HCT116 (cell line): ENCODE results near the gene SPIB. TPM values are rescaled to one million over a fixed set of nuclear protein-coding genes. Genes with fewer than 3 reads are reported as not detected.

Experiments
- ATAC-seq: fragments of 200-7000 bp; cut with Tn5 transposase; 2 replicates; pipeline ENCODE4 v1.9.1; 2020; ENCODE audit warnings: mild to moderate bottlenecking, moderate library complexity
- BruUV-seq: library from RNA; stranded (reverse); fragments of 400-500 nt; replicated peaks from 2 replicates; lab custom pipeline; 2021; lab: Mats Ljungman, UMichigan
- CTCF ChIA-PET: fragments of 300-600 bp; sonication (Branson Sonifier 250); formaldehyde crosslinking; loops from one replicate; lab custom pipeline; 2021; ENCODE audit warnings: antibody characterized with exemption; lab: Charles Lee
- POLR2A ChIA-PET: fragments of 300-600, 350-600 bp; sonication (Branson Sonifier 250); formaldehyde crosslinking; loops from one replicate; lab custom pipeline; 2021; ENCODE audit warnings: antibody characterized with exemption; lab: Charles Lee
- RAD21 ChIA-PET, 2 experiments: fragments of 300-600 bp; sonication (Branson Sonifier 250); formaldehyde crosslinking; loops; one replicate each; lab custom pipeline; 2023; ENCODE audit warnings: low total read pairs in 2 of 2; ENCODE audit not compliant: uncharacterized antibody in 2 of 2, unreplicated experiment in 2 of 2, low non-redundant PET in 1 of 2; lab: Charles Lee
- DNase-seq: peaks from one replicate; pipeline ENCODE4 v3.0.0-alpha.2; 2010; ENCODE audit warnings: low read depth, low spot score
- H2AFZ ChIP-seq: fragments of 200-600 bp; shearing (Covaris generic), sonication (generic); 2 replicates; pipeline ENCODE4 v1.6.1; 2017; ENCODE audit warnings: low read depth, mixed run types, mixed read lengths, antibody characterized with exemption, low read length; ENCODE audit not compliant: poor library complexity, severe bottlenecking
- H3K27ac ChIP-seq: 2 replicates; pipeline ENCODE4 v1.5.1; 2012; ENCODE audit warnings: low read depth, low read length
- H3K27me3 ChIP-seq: fragments of 200-600 bp; sonication (generic); 2 replicates; pipeline ENCODE4 v1.6.1; 2016; ENCODE audit warnings: mixed run types, low read length, mixed read lengths; ENCODE audit not compliant: insufficient read depth
- H3K36me3 ChIP-seq, 2 experiments: fragments of 200-500 bp in 1 of 2; fragments of 200-600 bp in 1 of 2; sonication (Bioruptor generic) in 1 of 2; sonication (generic) in 1 of 2; 2 replicates each; pipeline versions ENCODE4 v1.5.1 to v1.6.1; 2014 to 2016; ENCODE audit warnings: low read length in 2 of 2, inconsistent platforms in 1 of 2, mixed read lengths in 1 of 2, mixed run types in 1 of 2; ENCODE audit not compliant: insufficient read depth in 2 of 2, control insufficient read depth in 1 of 2
- H3K4me1 ChIP-seq, 2 experiments: fragments of 200-600 bp in 1 of 2; sonication (generic) in 1 of 2; 2 replicates each; pipeline versions ENCODE4 v1.5.1 to v1.6.1; 2012 to 2017; ENCODE audit warnings: low read length in 2 of 2, inconsistent platforms in 1 of 2, mild to moderate bottlenecking in 1 of 2, mixed read lengths in 1 of 2, mixed run types in 1 of 2, moderate library complexity in 1 of 2; ENCODE audit not compliant: insufficient read depth in 2 of 2, control insufficient read depth in 1 of 2
- H3K4me2 ChIP-seq: fragments of 200-600 bp; sonication (generic); 2 replicates; pipeline ENCODE4 v1.6.1; 2017; ENCODE audit warnings: mixed run types, low read length, mixed read lengths
- H3K4me3 ChIP-seq, 2 experiments: fragments of 200-600 bp in 1 of 2; sonication (generic) in 1 of 2; replicated peaks in 1 of 2; 2 replicates each; pipeline ENCODE4 v1.5.1; 2011 to 2016; ENCODE audit warnings: low read length in 2 of 2, control low read depth in 1 of 2, low read depth in 1 of 2, mild to moderate bottlenecking in 1 of 2, mixed read lengths in 1 of 2, mixed run types in 1 of 2
- H3K79me2 ChIP-seq: fragments of 200-600 bp; sonication (generic); 2 replicates; pipeline ENCODE4 v1.6.1; 2017; ENCODE audit warnings: mild to moderate bottlenecking, mixed run types, low read length, moderate library complexity, mixed read lengths; ENCODE audit not compliant: insufficient read depth
- H3K9ac ChIP-seq: fragments of 200-600 bp; sonication (generic); 2 replicates; pipeline ENCODE4 v1.6.1; 2016; ENCODE audit warnings: low read length, mixed read lengths
- H3K9me2 ChIP-seq: fragments of 200-600 bp; sonication (generic), shearing (Covaris generic); 2 replicates; pipeline ENCODE4 v1.6.1; 2017; ENCODE audit warnings: mixed run types, mild to moderate bottlenecking, moderate library complexity; ENCODE audit not compliant: insufficient read depth
- H3K9me3 ChIP-seq, 2 experiments: fragments of 200-500 bp in 1 of 2; fragments of 200-600 bp in 1 of 2; sonication (Bioruptor generic) in 1 of 2; sonication (generic) in 1 of 2; 2 replicates each; pipeline ENCODE4 v1.6.1; 2014 to 2017; ENCODE audit warnings: low read length in 2 of 2, mixed read lengths in 2 of 2, inconsistent platforms in 1 of 2, low read depth in 1 of 2, mild to moderate bottlenecking in 1 of 2, mixed run types in 1 of 2, moderate library complexity in 1 of 2; ENCODE audit not compliant: control insufficient read depth in 1 of 2, insufficient read depth in 1 of 2
- H4K20me1 ChIP-seq: fragments of 200-600 bp; sonication (generic), shearing (Covaris generic); 2 replicates; pipeline ENCODE4 v1.6.1; 2017; ENCODE audit warnings: mixed run types, mild to moderate bottlenecking, moderate library complexity; ENCODE audit not compliant: insufficient read depth
- ATF3 ChIP-seq: IDR thresholded peaks from 2 replicates; pipeline ENCODE4 v1.6.1; 2012
- CBX3 ChIP-seq: IDR thresholded peaks from 2 replicates; pipeline ENCODE4 v1.6.1; 2012; ENCODE audit warnings: low read depth
- CEBPB ChIP-seq: IDR thresholded peaks from 2 replicates; pipeline ENCODE4 v1.6.1; 2012; ENCODE audit warnings: low read depth
- CTCF ChIP-seq, 3 experiments: fragments of 200-600 bp in 1 of 3; sonication (generic) in 1 of 3; IDR thresholded peaks in 2 of 3; conservative IDR thresholded peaks in 1 of 3; 2 replicates each; pipeline ENCODE4 v1.5.1; 2012 to 2017; ENCODE audit warnings: low read depth in 2 of 3, low read length in 2 of 3, antibody characterized with exemption in 1 of 3, borderline replicate concordance in 1 of 3, control low read depth in 1 of 3, mild to moderate bottlenecking in 1 of 3, mixed read lengths in 1 of 3, mixed run types in 1 of 3, moderate library complexity in 1 of 3; ENCODE audit not compliant: insufficient read depth in 1 of 3
- ELF1 ChIP-seq: IDR thresholded peaks from 2 replicates; pipeline ENCODE4 v1.6.1; 2012; ENCODE audit warnings: low read depth, borderline replicate concordance
- EZH2phosphoT487 ChIP-seq: fragments of 200-600 bp; IDR thresholded peaks from 2 replicates; pipeline ENCODE4 v1.6.1; 2018; ENCODE audit warnings: antibody characterized with exemption, borderline replicate concordance
- JUND ChIP-seq: IDR thresholded peaks from 2 replicates; pipeline ENCODE4 v1.6.1; 2012
- POLR2AphosphoS5 ChIP-seq: IDR thresholded peaks from 2 replicates; pipeline ENCODE4 v1.6.1; 2011; ENCODE audit warnings: mild to moderate bottlenecking, low read depth, low read length, moderate library complexity
- SIN3A ChIP-seq: IDR thresholded peaks from 2 replicates; pipeline ENCODE4 v1.6.1; 2012; ENCODE audit warnings: low read depth
- SRF ChIP-seq: IDR thresholded peaks from 2 replicates; pipeline ENCODE4 v1.6.1; 2012; ENCODE audit warnings: low read depth
- ZBTB33 ChIP-seq: IDR thresholded peaks from 2 replicates; pipeline ENCODE4 v1.6.1; 2011; ENCODE audit warnings: mild to moderate bottlenecking, low read length, moderate library complexity; ENCODE audit not compliant: insufficient replicate concordance; ENCODE audit errors: extremely low read depth
- ZNF274 ChIP-seq: fragments of 200-500 bp; sonication (Bioruptor generic); IDR thresholded peaks from 2 replicates; pipeline ENCODE4 v1.6.1; 2014; ENCODE audit warnings: mild to moderate bottlenecking, low read depth, low read length, inconsistent platforms
- intact Hi-C: fragments of 100-400 bp; cut with micrococcal nuclease; formaldehyde crosslinking; loops from 2 replicates; pipeline ENCODE4 v1.10.0; 2022
- total RNA-seq: library from RNA; stranded (reverse); gene quantifications from one replicate; pipeline ENCODE4 v1.2.1, GENCODE V29; 2021; ENCODE audit not compliant: unreplicated experiment

Gene SPIB
- total RNA-seq, 1 experiment from 2014 or later, result 0.96 TPM

GRCh38 chr19:50387176-50387867 lies 31.4 kb upstream of the SPIB start:
- Histone ChIP-seq H3K36me3 (peaks cover 8 to 17% of the 10 kb centered on the region in 2 experiments; a peak in 2 of 4 replicates), H3K9ac (no peak overlapping the region), H3K27ac (no peak overlapping the region), H3K4me2 (no peak overlapping the region), H3K9me2 (no peaks in the 10 kb centered on the region), H2AFZ (no peak overlapping the region), H3K4me1 (peaks cover 11 to 16% of the 10 kb centered on the region in 2 experiments; a peak in 3 of 4 replicates), H3K4me3 (no peak overlapping the region), H3K9me3 (no peaks in the 10 kb centered on the region), H3K79me2 (peaks cover 67% of the 10 kb centered on the region), H3K27me3 (no peaks in the 10 kb centered on the region), H4K20me1 (no peaks in the 10 kb centered on the region)
- RAD21 ChIA-PET, result no interaction called here
- DNase-seq (no peak), ATAC-seq (no peak)
- no peak for TF ChIP-seq ATF3
- no peak for TF ChIP-seq JUND
- no peak for TF ChIP-seq ELF1
- TF ChIP-seq CTCF (IDR thresholded peaks at IDR 0.05 in 2 of 3, conservative IDR thresholded peaks at IDR 0.05 in 1 of 3; ENCODE audit: borderline replicate concordance in 1 of 3, insufficient read depth in 1 of 3, low read depth in 2 of 3, low read length in 2 of 3), result no peak
- TF ChIP-seq ZBTB33, result no peak
- TF ChIP-seq EZH2phosphoT487, result no peak
- TF ChIP-seq ZNF274, result no peak
- TF ChIP-seq SRF, result no peak
- TF ChIP-seq CBX3, result no peak
- TF ChIP-seq CEBPB, result no peak
- TF ChIP-seq POLR2AphosphoS5, result no peak
- TF ChIP-seq SIN3A, result no peak
- POLR2A ChIA-PET, result no interaction called here
- intact Hi-C loops, result no loop called here
- BruUV-seq, result no TSS peak
- CTCF ChIA-PET, result no interaction called here
